T-helper 2 cell treated with Interferon-gamma antibody and Interleukin-4, amounts not matched to agents 5 μg/mL and 100 μg/mL, for 36 hours (primary cell): ENCODE results near the gene TMEM114.
A peak's percentile ranks its signal among the peaks of the same experiment; 100 is the strongest.

Experiments
- DNase-seq: peaks from one replicate; pipeline ENCODE4 v3.0.0; 2021; ENCODE audit warnings: low spot score
- H3K27ac Mint-ChIP-seq: one replicate; pipeline ENCODE4 v1.8.0; 2021; ENCODE audit warnings: mild to moderate bottlenecking, mixed read lengths
- H3K27me3 Mint-ChIP-seq: one replicate; pipeline ENCODE4 v1.8.0; 2021; ENCODE audit warnings: low read depth, mixed read lengths
- H3K36me3 Mint-ChIP-seq: one replicate; pipeline ENCODE4 v1.8.0; 2021; ENCODE audit warnings: low read depth, mixed read lengths
- H3K4me1 Mint-ChIP-seq: one replicate; pipeline ENCODE4 v1.8.0; 2021; ENCODE audit warnings: low read depth, mixed read lengths
- H3K4me3 Mint-ChIP-seq: one replicate; pipeline ENCODE4 v1.8.0; 2022; ENCODE audit warnings: mild to moderate bottlenecking, moderate library complexity, mixed read lengths
- H3K9me3 Mint-ChIP-seq: one replicate; pipeline ENCODE4 v1.8.0; 2021; ENCODE audit warnings: mixed read lengths

TMEM114 gene

DNA sequence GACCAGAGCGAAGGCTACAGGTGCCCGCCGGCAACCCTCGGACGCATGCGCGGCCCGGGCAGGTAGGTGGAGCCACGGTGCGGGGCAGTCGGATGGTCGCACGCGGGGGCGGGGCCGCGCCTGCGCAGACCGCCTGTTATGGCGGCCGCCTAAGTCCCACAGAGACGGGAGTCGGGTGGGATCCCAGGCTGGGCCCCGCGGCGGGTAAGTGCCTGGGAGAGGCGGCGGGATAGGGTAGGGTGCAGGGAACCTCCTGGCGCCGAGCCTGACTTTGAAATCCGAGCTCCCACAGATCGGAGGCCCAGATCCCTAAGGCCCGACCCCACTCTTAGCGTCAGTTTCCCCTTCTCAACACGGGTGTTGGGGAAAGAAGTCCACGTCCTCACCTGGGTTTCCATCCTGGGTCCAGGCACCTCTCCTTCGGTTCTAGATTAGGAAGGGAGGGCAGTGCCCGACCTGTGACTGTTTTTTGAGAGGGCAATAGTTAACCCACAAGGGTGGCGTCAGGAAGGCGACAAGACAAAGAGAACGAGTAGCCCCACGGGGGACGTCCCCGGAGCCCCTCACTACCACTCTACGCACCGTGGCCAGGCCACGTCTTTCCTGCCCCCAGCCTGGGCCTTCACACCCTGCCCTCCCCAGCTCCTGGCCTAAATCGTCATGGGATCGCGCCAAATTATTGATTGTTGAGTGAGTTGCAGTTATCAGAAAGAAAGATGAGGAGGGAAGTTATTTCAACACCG is 31.4 kb upstream of the TMEM114 start, which contains the start of gene METTL22:
TSS of gene METTL22 (plus strand) at position 127 of the 743 bp plus-strand sequence. CDS start 3,968 bp downstream, outside the sequence.
- peaks cover 11% of the 10 kb centered on the region for H3K27me3 Mint-ChIP-seq
- peak within 1 kb of the TSS; percentile 86 for H3K27ac Mint-ChIP-seq
- H3K4me3 Mint-ChIP-seq, result peak within 1 kb of the TSS; percentile 97
- peak; percentile 92 for DNase-seq
- H3K36me3 Mint-ChIP-seq, result peaks cover 8% of the 10 kb centered on the region
- peaks cover 4% of the 10 kb centered on the region for H3K4me1 Mint-ChIP-seq
- no peaks in the 10 kb centered on the region for H3K9me3 Mint-ChIP-seq

DNA sequence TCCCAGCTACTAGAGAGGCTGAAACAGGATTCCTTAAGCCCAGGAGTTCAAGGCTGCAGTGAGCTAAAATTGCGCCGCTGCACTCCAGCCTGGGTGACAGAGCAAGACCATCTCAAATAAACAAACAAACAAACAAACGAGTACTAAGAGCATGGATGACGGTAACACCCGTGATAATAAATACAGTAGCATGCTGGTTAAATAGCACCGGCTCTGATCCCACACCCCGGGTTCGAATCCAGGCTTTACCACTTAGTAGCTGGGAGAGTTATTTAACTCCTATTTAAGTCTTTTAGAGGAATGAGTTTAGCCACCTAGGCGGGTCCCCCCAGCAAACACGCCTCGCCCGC is 30.9 kb upstream of the TMEM114 start:
- H3K27ac Mint-ChIP-seq, result peak overlapping the region; percentile 86
- no peak for DNase-seq
- H3K36me3 Mint-ChIP-seq, result peaks cover 8% of the 10 kb centered on the region
- H3K4me1 Mint-ChIP-seq, result peaks cover 4% of the 10 kb centered on the region
- no peaks in the 10 kb centered on the region for H3K9me3 Mint-ChIP-seq
- peaks cover 11% of the 10 kb centered on the region for H3K27me3 Mint-ChIP-seq
- peak overlapping the region; percentile 97 for H3K4me3 Mint-ChIP-seq

DNA sequence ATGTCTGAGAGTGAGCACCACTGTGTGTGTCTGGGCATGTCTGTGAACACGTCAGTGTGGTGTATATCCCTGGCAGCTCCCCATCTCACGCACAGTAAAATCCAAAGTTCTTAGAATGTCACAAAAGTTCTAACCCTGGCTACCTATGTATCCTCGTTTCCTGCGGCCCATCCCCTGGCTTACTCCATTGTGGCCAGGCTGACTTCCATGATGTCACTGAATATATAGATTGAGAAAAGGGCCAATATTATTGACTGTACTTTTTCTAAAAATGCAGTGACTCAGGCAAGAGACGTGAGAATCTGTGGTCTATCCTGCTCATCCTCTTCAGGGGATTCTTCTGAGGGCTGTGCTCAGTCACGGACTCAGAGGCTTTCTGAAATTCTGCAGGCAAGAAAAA is 30.2 kb upstream of the TMEM114 start:
- H3K4me3 Mint-ChIP-seq, result peak overlapping the region; percentile 97
- H3K27ac Mint-ChIP-seq, result no peak overlapping the region
- no peak for DNase-seq
- peaks cover 4% of the 10 kb centered on the region for H3K4me1 Mint-ChIP-seq
- H3K9me3 Mint-ChIP-seq, result no peaks in the 10 kb centered on the region
- H3K27me3 Mint-ChIP-seq, result peaks cover 11% of the 10 kb centered on the region
- peaks cover 1% of the 10 kb centered on the region for H3K36me3 Mint-ChIP-seq

DNA sequence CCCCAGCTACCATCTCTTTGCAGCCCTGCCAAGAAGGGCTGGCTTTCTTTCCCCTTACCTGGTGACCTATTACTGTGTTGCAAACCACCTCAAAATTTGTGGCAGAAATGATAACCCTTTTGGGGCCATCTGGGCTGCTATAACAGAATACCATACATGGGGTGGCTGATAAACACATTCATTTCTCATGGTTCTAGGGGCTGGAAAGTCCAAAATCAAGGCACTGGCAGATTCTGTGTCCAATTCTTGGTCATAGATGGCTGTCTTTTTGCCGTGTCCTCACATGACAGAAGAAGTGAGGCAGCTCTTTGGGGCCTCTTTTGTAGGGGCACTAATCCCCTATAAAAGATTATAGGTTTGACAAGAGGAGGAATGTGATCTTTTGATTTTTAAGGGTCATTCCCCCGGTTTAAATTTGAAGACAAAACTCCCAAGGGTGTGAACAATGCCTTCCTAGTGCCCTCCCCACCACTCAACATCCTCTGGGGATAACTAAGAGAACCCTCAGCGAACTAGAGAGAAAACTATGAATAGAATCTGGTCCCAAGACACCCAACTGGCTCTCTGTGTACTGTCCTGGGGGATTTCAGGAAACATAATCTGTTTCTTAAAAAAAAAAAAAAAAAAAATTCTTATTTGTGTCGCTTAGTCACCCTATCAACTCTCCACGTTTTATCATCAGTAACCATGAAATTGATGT is 29.5 kb upstream of the TMEM114 start:
- H3K27me3 Mint-ChIP-seq, result peaks cover 11% of the 10 kb centered on the region
- H3K4me3 Mint-ChIP-seq, result no peak overlapping the region
- no peaks in the 10 kb centered on the region for H3K36me3 Mint-ChIP-seq
- peaks cover 4% of the 10 kb centered on the region for H3K4me1 Mint-ChIP-seq
- no peak for DNase-seq
- H3K27ac Mint-ChIP-seq, result no peak overlapping the region
- no peaks in the 10 kb centered on the region for H3K9me3 Mint-ChIP-seq

DNA sequence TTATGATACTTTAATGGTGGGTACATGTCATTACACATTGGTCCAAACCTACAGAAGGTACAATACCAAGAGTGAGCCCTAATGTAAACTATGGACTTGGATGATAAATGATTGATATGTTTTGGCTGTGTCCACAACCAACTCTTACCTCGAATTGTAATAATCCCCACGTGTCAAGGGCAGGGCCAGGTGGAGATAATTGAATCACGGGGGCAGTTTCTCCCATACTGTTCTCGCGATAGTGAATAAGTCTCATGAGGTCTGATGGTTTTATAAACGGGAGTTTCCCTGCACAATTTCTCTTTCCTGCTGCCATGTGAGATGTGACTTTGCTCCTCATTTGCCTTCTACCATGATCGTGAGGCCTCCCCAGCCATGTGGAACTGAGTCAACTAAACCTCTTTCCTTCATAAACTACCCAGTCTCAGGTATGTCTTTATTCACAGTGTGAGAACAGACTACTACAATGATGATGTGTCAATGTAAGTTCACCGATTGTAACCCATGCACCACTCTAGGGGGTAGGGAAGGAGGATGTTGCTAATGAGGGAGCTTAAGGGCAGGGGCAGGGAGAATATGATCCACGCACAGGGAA is 24.2 kb upstream of the TMEM114 start:
- H3K4me1 Mint-ChIP-seq, result no peaks in the 10 kb centered on the region
- no peaks in the 10 kb centered on the region for H3K9me3 Mint-ChIP-seq
- no peak overlapping the region for H3K4me3 Mint-ChIP-seq
- H3K36me3 Mint-ChIP-seq, result no peaks in the 10 kb centered on the region
- H3K27me3 Mint-ChIP-seq, result peaks cover 19% of the 10 kb centered on the region
- DNase-seq, result no peak
- H3K27ac Mint-ChIP-seq, result no peak overlapping the region

DNA sequence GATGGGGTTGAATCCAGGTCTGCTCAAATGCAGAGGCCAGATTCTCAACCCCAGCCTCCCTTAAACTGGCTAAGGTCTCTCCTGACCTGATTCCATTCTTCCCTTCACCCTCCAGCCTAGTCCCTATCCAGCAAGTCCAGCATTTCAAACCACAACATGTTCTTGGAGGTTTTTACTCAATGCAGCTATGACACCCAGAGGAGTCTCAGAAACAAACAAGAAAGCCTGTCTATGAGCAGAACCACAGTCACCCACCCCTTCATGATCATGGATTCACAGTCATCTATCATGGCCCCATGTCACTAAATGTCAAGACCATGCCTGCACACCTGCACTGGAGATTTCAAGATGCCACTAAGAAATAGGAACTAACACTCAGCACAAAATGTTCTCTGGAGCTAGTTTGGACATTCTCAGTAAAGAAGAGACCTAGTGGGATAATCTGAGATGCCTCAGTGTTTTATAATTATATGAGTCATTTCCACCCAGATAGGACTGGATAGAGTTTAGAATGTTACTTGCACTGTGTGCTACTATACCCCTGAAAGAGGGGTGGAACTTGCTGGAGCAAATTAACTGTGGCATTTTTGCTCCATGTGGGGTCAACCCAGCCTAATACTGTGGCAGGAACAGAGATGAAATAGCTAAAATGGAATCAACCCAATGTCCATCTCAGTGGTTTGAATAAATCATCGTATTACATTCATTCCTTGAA is 21.7 kb upstream of the TMEM114 start:
- Mint-ChIP-seq H3K36me3 (no peaks in the 10 kb centered on the region), H3K4me3 (no peak overlapping the region), H3K4me1 (no peaks in the 10 kb centered on the region), H3K27me3 (peaks cover 13% of the 10 kb centered on the region), H3K9me3 (no peaks in the 10 kb centered on the region), H3K27ac (no peak overlapping the region)
- DNase-seq, result no peak

DNA sequence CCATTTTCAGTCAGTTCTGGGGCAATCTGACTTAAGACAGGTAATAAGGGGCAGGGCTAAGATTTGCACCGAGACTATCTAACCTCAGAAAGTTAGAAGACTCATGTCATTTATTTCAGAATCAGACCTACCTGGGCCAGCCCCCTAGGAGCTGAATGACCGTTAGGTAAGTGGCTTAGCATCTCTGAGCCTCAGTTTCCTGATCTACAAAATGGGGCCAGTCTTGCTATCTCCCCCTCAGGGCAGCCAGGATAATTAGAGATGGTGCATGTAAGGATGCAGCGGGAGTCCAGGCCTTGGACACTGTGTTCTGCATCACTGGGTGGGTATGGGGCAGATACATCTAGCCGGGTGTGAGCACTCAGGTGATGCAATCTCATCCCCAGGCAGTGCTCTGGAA is 20.8 kb upstream of the TMEM114 start:
- H3K4me3 Mint-ChIP-seq, result no peak overlapping the region
- H3K27ac Mint-ChIP-seq, result no peak overlapping the region
- H3K9me3 Mint-ChIP-seq, result no peaks in the 10 kb centered on the region
- no peaks in the 10 kb centered on the region for H3K36me3 Mint-ChIP-seq
- DNase-seq, result no peak
- H3K4me1 Mint-ChIP-seq, result no peaks in the 10 kb centered on the region
- peaks cover 13% of the 10 kb centered on the region for H3K27me3 Mint-ChIP-seq

DNA sequence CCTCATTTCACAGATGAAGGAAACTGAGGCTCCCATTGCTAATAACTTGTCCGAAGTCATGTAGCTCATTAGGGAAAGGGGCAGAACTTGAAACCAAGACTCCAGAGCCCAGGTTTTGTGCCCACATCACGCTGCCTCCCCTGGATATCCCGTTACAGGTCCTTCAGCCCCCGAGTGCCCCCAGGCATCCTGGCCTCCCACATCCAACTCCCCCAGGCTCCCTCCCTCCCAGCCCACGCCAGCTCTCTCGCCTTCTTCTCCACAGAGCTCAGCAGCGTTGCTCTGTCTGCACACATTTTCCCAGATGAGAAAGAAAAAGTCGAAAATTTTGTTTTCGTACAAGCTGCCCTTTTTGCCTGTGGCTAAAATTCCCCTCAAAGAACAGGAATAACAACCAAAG is 16.9 kb upstream of the TMEM114 start:
- Mint-ChIP-seq H3K36me3 (no peaks in the 10 kb centered on the region), H3K27ac (no peak overlapping the region), H3K27me3 (peaks cover 9% of the 10 kb centered on the region), H3K9me3 (no peaks in the 10 kb centered on the region), H3K4me3 (no peak overlapping the region), H3K4me1 (no peaks in the 10 kb centered on the region)
- DNase-seq, result no peak

DNA sequence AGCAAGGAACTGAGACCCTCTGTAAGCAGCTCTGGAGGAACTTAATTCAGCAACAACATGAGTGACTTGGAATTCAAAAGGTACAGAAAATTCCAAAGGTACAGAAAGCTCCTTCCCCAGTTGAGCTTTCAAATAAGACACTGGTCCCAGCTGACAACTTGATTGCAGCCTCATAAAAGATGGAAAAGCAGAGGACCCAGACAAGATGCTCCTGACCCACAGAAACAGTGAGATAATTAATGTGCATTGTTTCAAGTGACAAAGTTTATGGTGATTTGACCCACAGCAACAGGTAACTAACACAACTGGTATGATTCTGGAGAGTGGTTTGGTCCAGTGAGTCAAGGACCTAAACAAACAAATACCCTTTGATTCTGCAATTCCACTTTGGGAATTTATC is 15.2 kb upstream of the TMEM114 start:
- Mint-ChIP-seq H3K27me3 (peaks cover 5% of the 10 kb centered on the region), H3K9me3 (no peaks in the 10 kb centered on the region), H3K27ac (no peak overlapping the region), H3K36me3 (no peaks in the 10 kb centered on the region), H3K4me1 (no peaks in the 10 kb centered on the region), H3K4me3 (no peak overlapping the region)
- no peak for DNase-seq

DNA sequence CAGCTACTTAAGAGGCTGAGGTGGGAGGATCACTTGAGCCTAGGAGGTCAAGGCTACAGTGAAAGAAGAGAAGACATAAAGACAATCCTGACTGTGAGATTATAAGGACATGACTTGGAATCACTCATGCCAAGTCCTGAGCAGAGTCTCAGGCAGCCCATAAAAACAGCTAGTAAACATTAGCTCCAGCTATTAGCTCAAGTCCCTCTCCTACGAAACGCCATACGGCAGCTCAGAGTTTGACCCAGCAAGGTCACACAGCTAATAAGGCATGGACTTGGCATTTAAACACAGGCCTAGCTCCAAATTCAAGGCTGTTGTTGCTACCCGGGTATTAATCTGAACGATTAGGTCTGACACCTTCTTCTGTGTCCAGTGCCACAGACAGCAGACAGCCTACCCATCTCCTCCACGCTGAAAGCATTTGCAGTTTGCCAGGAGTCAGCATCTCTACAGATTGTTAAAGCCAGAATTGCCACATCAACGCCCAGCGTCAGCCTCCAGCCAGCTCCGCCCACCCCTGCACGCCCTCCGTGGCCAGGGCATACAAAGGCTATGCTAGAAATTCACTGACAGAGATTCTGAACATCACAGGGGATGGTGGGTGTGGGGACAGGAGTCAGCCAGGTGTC is 9.9 kb upstream of the TMEM114 start:
- Mint-ChIP-seq H3K27ac (no peak overlapping the region), H3K4me1 (no peaks in the 10 kb centered on the region), H3K4me3 (no peak overlapping the region), H3K27me3 (peaks cover 3% of the 10 kb centered on the region), H3K9me3 (peaks cover 3% of the 10 kb centered on the region), H3K36me3 (no peaks in the 10 kb centered on the region)
- no peak for DNase-seq

DNA sequence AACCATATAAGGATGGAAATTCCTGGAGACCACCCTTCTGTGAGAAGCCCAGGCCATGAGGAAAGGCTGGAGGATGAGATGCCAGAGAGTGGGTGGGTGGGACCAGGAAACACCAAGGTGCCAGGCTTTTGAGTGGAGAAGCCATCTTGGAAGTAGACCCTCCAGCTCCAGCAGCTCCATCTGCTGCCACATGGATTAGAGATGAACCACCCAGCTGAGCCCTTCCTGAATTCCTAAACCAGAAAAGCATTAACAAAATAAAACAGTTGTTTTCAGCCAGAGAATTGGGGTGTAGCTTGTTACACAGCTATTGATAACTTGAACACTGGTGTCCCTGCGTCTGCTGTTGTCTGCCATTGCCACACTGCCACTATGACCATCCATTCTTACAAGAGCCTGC is 6.3 kb upstream of the TMEM114 start:
- H3K4me3 Mint-ChIP-seq, result no peak overlapping the region
- H3K36me3 Mint-ChIP-seq, result no peaks in the 10 kb centered on the region
- peaks cover 1% of the 10 kb centered on the region for H3K27me3 Mint-ChIP-seq
- no peaks in the 10 kb centered on the region for H3K4me1 Mint-ChIP-seq
- no peak overlapping the region for H3K27ac Mint-ChIP-seq
- no peak for DNase-seq
- peaks cover 3% of the 10 kb centered on the region for H3K9me3 Mint-ChIP-seq

DNA sequence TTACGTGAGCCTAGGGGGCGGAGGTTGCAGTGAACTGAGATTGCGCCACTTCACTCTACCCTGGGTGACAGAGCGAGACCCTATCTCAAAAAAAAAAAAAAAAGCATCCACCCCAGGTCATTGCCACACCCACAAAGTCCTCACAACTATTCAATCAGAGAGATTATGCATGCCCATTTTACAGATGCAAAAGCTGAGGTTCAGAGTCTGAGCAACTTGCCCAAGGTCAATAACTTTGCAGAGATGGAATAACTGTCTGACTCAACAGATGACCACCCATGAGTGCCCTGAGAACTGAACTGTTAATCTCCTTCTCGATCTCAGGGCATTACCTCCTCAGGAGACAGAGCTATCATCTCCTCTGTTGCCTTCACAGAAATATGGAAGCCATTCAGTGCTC is 5.5 kb upstream of the TMEM114 start:
- Mint-ChIP-seq H3K4me3 (no peak overlapping the region), H3K36me3 (no peaks in the 10 kb centered on the region), H3K4me1 (no peaks in the 10 kb centered on the region), H3K27ac (no peak overlapping the region), H3K9me3 (peaks cover 3% of the 10 kb centered on the region), H3K27me3 (peaks cover 1% of the 10 kb centered on the region)
- DNase-seq, result no peak

DNA sequence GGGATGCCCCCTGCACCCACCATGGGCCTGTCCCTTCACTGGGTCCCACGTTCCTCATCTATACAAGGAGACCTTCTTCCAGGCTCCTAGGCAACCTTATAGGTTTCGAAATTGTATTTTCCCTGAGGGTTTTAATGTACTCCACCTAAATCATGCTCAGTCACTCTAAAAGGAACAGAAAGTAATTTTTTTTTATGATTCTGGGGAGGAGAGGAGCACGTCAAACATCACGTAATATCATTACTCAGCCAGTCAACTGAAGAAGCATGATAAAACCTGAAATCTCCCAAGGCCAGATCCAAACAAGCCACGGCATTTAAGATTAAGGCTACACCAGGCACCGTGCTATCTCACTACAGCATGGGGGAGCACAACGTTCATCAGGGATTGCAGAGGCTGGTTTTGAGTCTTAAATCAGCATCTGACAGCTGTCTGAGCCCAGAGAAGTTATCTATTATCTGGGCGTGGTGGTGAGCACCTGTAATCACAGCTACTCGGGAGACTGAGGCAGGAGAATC is 3.9 kb upstream of the TMEM114 start:
- H3K36me3 Mint-ChIP-seq, result no peaks in the 10 kb centered on the region
- no peak overlapping the region for H3K27ac Mint-ChIP-seq
- H3K4me3 Mint-ChIP-seq, result no peak overlapping the region
- H3K27me3 Mint-ChIP-seq, result peaks cover 4% of the 10 kb centered on the region
- peaks cover 3% of the 10 kb centered on the region for H3K9me3 Mint-ChIP-seq
- DNase-seq, result no peak
- H3K4me1 Mint-ChIP-seq, result no peaks in the 10 kb centered on the region
